Activated CD4-positive, CD25-positive, alpha-beta regulatory T cell treated with anti-CD3 and anti-CD28 coated beads, Interleukin-2, amount 50 U/mL, for 24 hours (primary cell): ENCODE results near the gene CDT1.
"Not testable (repeated sequence)": the region's sequence is repeated elsewhere in the genome, so short reads cannot be mapped to it uniquely, and the experiment has no call there.

Experiments
- ATAC-seq, 2 donors: fragments of 150-1000 bp; cut with Tn5 transposase; one replicate each; pipeline ENCODE4 v1.10.0; 2021; ENCODE audit warnings: mild to moderate bottlenecking in 1 of 2, moderate library complexity in 1 of 2

Gene CDT1

DNA sequence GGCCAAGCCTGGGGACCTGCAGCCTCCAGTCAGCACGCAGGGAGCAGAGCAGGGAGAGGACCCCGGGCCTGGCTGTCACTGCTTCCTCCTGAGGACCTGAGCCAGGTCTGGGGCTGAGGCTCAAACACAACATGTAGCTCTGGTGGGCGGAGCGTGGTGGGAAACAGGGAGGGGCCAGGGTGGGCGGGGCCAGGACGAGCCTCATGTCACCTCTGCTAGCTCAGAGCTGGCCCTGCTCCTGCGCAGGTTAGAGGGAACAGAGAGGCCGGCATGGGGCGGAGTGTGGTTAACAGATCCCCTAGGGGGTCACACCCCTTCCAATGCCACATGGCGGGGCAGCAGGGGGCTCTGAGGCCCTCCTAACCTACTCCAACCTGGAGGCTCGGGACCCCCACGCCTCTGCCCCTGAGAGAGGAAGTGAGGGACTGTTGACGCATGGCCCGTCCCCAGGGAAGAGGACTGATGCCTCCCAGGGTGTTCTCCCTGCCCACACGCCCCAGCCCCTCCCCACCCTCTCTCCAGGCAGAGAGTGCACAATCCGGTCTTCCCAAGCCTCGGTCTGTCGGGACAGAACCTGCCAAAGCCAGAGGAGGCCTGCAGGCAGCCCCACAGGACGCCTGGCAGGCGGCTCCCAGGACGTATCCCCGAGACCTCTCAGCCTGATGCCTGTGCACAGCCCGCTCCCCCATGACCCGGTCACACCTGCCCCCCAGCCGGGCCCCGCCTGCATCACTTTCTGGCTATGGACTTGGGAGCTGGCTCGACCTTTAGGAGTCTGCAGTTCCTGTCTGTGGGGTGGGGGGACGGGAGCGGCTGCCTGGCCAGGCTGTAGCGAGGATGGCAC lies 33.8 kb upstream of the CDT1 start:
- ATAC-seq = peak; percentile 45 to 54

DNA sequence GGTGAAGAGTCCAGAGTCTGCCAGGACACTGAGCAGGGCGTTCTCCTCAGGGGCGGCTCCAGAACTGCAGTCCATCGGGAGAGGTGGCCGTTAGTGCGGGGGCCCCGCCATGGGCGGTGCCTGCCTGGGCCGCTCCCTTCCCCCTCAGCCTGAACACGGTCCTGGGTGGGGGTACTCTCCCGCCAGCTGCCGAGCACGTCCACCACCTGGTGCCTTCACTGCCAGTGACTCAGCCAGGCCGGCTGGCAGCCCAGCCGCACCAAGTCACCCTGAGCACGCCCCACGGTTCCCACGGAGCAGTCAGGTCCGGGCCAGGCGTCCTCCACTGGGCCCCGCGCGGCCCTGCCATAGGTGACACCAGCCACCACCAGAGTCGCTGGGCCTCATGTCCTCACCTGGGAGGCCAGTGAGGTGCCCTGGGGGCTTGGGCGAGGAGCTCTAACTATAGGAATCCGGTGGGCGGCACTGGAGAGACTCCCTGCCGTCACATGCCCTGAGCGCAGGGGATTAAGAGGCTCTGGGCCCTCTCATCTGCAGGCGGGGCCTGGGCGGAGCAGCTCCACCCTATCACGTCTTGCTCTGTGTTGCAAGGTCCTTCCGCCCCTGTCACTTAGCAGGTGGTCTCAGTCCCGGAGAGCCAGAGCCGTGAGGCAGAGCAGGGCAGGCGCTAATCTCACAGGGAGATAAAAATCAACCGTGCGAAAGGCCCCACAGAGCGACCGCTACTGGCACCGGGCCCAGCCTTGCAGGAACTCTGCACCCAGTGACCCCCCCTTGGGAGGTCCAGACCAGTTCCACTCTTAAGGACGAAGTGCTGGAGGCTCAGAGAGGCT lies 32.9 kb upstream of the CDT1 start:
- peak; percentile 36 to 49 for ATAC-seq

DNA sequence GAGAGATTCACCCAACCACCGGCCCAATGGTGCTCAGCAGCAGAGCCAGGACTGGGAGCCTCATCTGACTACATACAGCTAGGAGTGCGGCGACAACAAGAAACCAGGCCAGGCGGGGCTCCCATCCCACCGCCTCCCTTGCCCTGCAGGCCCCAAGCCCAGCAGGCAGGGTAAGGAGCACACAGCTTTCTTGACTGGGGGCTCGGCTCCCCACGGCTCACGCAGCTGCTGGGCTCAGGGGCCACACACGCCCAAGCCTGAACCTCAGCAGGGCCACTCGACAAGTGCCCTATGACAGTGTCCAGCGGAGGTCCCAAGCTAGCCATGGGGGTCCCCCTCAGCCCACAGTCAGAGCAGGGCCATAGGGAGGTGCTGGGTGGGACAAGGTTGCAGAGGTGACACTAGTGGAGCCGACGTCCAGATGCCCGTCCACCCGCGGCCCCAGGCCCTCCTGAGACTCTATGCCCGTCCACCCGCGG lies 32.3 kb upstream of the CDT1 start:
- no peak for ATAC-seq

DNA sequence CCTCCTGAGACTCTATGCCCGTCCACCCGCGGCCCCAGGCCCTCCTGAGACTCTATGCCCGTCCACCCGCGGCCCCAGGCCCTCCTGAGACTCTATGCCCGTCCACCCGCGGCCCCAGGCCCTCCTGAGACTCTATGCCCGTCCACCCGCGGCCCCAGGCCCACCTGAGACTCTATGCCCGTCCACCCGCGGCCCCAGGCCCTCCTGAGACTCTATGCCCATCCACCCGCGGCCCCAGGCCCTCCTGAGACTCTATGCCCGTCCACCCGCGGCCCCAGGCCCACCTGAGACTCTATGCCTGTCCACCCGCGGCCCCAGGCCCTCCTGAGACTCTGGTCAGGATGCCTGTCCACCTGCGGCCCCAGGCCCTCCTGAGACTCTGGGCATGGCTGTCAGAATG lies 31.8 kb upstream of the CDT1 start:
- ATAC-seq = not testable (repeated sequence)

DNA sequence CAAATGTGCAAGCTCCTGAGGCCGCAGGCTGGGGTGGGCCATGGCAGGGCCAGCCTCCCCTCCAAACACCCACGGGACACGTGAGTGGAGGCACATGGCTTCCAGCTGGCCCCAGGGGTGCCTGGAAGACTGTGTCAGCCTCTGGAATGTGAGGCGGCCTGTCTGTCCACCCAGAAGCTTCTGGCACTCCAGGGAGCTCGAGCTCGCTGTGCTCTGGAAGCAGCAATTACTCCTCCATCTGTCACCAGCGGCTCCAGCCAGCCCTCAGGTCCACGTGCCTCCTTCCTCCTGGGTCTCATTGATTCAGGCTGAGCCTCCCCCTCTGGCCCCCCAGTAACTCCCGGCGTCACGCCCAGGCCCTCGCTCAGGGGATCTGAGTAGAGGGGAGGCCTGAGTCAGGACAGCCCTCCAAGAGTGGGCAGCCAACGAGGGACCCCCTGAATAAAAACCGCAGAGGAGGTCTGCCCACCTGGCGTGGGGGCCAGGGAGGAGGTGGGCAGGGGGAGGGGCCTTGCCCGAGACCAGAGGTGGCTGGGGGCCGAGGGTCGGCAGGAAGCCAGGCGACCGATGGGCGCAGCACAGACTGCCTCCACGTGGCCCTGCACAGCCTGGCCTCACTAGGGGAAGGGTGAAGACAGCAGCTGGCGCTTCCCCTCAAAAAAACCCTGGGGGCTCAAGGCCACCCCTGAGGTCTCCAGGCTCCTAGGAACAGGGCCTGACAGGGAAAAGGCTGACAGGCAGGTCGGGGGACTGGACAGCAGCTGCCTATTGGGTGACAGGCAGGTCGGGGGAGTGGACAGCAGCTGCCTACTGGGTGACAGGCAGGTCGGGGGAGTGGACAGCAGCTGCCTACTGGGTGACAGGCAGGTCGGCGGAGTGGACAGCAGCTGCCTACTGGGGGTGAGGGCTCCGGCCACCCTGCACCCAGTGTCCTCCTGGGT lies 30.4 kb upstream of the CDT1 start:
- ATAC-seq = no peak

DNA sequence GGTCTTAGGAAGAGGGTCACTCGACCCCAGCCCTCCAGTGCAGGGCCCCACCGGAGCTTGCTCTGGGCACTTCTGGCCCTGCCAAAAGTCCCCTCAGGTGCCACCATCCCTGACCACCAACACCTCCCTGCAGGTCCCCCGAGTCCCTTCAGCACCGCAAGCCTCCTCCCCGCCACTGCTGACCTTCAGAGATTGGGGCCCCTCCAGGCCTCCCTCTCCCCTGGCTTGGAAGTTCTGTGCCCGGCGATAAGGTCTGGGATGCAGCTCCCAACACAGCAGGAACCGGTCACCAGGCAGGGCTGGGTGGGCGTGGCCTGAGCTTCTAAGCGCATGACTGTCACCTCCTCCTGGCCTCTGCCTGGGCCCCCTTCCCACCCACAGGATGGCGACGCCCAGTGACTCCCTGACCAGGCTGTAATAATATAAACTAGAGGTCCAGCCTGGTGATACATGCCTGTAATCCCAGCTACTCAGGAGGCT lies 29.7 kb upstream of the CDT1 start:
- ATAC-seq = no peak

DNA sequence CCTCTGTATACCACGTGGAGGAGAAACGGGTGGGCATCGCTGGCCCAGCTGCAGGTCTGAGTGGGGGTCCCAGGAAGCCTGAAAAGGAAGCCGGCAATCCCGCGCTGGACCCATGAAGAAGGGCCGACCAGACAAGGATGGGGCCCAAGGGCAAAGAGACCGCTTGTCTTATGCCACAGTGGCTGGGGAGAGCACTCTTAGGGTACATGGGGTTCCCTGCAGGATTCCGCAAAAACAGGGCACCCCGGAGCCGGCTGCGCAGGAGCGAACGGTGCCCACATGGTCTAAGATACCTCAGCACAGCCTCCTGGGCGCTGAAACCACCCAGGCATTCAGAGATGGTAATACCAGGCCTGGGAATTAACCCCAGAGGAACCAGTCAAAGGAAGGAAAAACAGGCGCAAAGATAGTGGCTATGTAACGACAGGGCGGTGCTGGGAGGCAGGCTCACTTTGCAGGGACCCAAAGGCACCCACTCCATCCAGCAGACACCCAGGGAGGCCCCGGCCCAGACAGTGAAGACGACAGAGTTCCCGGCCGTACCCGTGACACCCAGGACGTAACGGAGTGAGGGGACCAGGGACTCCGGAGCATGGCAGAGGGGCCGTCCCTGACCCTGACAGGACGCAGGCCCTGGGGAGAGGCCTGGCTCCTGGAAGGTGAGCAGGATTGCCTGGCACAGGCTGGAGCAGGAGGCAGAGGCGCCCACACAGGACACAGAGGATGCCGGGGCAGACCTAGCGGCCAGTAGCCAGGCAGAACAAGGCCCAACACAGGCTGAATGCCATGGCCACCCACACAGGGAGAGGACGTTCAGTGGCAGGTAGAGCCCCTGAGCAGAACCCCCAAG lies 28.8 kb upstream of the CDT1 start:
- ATAC-seq = no peak

DNA sequence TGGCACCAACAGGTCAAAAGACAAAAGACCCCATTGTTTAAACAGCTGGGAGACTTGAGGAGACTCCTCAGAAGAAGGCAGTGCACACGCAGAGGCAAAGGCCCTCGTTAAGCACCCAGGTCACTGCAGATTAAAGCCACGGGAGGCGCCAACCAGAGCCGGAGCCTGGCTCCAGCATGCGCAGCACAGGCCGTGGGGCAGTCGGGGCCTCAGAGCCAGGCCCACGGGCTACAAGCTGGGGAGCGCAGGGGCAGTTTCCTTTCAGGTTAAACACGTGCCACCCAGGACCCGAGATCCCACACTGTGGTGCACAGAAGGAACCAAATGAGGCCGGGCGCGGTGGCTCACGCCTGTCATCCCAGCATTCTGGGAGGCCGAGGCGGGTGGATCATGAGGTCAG lies 27.8 kb upstream of the CDT1 start:
- no peak for ATAC-seq

DNA sequence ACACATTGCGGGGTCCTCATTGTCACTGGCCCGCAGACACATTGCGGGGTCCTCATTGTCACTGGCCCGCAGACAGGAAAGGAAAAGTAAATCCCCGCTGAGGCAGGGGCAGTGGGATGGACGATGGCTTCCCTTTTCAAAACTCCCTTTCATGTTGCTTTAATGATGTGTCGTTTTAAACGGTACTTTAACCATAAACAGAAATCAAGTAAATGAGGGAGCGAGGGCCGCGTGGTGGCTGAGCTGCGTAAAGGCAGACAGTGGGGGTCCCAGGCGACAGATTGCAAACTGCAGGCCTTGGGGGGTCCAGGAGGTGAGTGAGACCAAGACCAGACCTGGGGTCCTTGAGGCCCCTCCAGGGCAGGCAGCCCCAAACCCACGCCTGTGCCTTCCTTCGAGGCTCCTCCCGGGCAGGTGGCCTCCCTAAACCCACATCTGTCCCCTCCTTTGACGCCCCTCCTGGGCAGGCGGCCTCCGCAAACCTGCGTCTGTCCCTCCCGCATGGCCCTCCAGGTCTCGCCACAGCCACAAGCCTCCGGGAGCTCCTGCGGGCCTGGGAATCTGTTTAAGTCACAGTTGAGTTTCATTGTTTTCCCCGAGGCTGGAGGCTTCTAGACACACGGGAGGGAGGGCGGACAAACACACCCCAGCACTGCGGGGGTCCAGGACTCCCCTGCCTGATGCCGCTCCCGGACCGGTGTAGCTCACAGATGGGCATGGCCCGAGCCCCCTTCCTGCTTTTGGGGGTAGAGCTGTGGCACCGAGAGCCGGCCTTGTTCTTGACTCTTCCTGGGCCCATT lies 25.9 kb upstream of the CDT1 start:
- no peak for ATAC-seq

DNA sequence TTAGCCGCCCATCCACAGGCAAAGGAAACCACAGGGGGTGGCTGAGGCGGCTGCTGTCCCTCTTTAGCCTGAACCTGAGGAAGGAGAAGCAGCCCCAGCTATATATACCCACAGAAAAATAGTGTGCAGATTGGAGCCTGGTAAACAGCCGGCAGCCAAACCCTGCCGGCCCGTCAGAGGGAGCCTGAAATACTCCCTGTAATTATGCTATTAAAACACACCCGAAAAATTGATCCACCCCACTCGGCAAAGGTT lies 25.4 kb upstream of the CDT1 start:
- ATAC-seq = no peak

DNA sequence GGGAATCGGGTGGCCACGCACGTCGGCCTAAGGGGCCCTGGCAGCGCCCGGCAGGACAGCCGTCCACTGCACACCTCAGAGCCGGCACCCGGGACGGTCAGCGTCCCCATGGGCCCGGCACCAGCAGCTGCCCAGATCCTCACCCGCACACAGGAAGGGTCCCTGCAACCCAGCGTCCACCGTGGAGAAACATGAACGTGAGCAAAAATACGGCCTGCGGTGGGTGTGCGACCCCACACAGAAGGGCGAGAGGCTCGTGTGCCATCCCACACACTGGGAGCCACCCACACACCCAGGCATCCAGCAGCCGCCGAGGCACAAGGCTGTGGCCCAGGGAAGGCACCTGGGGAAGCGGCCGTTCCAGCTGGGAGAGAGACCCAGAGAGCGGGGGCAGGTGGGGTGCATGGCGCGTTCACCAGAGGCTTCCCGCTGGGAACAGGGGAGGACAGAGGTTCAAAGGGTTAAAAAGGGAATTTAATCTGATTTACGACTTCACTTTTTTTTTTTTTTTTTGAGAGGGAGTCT lies 25.0 kb upstream of the CDT1 start:
- ATAC-seq = no peak

DNA sequence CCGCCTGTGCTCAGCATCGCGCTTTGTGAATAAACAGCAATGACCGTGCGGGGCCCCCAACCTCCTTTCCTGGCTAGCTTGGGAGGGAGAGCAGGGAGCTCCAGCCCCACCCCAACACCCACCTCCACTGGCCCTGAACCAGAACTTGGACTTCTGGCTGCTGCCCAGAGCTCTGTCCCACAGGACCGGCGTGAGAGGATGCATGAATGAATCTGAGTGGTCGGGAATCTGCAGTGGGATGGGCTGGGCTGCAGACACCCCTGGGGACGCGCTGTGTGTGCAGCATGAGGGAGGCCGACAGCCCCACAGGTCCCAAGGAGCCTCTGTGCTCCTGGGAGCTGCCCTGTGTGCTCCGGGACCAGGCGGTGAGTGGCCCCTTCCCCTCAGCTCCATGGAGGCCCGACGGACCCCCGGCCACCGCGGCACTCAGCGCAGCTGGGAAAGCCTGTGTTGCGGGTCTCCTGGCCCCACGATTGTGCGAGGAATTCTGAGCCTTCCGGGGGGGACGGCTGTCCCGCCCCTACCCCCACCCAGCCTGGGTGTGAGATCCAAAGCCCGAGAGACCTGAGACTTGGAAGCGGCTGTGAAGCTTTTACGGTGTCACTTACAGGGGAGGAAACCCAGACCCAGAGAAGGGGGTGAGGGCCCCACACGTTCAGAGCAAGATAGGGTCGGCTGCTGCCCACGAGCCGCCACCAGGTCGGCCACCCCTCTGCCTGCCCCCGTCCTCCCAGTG lies 24.0 kb upstream of the CDT1 start:
- no peak for ATAC-seq

DNA sequence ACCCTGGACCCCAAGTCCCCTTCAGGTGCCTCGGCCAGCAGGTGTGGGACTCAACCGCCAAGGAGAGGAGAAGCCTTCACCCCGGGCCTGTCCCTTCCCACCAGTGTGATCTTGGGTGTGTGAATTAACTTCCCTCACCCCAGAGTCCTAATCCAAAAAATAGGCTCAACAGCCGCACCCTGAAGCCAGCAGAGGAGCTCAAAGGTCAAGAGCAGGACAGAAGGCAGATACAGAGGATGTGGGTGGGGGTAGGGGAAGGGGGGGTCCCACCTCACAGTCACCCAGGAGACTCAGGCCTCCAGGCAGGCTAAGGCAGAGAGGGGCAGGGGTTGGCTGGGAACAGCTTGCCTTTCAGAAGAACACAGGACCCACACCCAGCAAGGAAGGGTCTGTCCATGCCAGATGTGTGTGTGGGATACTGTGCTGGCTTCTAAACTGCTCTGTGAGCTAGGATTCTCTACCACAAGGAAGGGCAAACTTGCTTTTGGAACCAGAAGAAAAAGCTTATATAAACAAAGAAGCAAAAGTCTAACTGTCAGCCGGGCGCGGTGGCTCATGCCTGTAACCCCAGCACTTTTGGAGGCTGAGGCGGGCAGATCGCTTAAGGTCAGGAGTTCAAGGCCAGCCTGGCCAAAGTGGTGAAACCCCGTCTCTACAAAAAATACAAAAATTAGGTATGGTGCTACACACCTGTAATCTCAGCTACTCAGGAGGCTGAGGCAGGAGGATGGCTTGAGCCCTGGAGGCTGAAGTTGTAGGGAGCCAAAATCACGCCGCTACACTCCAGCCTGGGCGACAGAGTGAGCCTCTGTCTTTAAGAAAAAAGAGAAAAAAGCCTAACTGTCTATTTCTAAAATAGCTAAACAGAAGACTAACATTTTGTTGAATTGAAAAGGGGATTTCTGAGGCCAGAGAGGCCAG lies 23.2 kb upstream of the CDT1 start:
- ATAC-seq = no peak

DNA sequence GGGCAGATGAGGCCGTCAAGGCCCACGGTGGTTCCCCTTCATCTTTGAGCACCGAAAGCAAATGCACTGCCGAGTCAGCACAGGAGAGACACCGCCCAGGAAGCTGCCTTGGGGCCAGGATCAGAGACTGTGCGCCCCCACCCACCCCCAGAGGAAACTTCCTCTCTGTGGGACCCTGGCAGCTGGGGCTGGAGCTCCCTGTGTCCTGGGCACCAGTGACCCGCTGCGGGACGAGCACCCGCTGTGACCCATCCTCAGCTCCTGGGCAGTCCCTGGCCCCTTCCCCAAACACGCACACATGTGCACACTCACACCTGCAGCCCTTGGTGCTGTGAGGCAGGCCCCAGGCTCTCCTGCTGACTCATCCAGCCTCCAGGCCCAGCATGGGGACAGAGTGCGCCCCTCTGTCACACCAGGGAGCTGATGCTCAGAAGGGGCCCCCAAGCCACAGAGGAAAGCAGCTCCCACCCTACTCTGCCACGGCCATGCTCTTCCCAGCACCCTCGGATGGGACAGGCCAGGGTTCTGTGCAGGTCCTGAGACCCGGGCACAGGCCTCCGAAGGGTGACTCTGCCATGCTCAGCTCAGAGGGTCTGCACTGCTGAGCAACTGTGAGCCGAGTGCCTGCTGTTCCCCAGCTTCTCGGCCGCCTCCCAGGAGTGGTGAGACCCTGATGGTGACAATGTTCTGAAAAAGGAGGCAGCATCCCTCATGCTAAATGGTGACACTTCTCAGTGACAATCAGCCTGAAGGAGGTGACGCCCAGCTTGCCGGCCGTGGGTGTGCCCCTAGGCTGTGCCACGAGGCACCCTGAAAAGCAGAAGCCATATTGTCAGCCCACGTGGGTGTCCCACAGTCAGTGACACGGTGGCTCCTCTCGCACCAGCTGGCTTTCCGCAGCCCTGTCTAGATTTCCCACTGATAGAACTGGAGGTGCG lies 22.2 kb upstream of the CDT1 start:
- ATAC-seq = peak; percentile 55 to 56

DNA sequence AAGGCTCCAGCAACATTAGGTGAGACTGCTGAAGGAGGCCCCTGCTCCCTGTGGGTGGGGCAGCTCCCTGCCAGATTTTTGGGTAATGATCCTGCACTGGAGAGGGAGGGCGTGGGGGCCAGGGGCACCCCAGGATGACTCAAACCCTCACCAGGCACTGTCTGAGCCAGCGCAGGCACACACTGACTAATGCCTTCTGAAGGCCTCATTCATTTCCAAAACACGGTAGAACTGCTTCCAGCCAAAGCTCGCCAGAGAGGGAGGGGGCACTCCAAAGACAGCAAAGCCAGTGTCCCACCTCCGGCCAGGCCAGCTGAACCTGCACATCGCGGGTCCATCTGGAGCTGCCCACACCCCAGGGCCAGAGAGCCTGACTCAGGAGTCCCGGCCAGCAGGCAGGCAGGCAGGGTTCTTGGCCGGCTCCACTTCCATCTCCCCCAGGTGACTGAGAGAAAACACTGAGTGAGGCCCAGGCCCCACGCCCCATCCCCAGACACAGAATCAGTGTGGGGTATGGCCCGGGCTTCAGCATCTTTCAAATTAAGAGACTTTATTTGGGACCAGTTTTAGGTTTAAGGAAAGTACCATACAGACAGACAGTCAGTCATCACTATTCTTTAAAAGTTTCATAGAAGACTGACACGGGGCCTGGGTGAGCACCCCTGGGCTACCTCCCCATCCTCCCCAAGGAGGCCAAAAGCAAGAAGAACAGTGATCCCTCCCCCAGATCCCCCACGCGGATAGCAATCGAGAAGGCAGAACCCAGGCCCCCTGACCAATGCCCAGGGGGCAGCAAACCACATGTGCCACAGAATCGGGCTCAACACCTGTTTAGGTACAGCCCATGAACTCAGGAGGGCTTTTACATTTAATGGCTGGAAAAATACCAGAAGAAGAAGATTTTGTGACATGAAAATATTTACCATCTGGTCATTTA lies 20.9 kb upstream of the CDT1 start:
- peak; percentile 76 to 77 for ATAC-seq

DNA sequence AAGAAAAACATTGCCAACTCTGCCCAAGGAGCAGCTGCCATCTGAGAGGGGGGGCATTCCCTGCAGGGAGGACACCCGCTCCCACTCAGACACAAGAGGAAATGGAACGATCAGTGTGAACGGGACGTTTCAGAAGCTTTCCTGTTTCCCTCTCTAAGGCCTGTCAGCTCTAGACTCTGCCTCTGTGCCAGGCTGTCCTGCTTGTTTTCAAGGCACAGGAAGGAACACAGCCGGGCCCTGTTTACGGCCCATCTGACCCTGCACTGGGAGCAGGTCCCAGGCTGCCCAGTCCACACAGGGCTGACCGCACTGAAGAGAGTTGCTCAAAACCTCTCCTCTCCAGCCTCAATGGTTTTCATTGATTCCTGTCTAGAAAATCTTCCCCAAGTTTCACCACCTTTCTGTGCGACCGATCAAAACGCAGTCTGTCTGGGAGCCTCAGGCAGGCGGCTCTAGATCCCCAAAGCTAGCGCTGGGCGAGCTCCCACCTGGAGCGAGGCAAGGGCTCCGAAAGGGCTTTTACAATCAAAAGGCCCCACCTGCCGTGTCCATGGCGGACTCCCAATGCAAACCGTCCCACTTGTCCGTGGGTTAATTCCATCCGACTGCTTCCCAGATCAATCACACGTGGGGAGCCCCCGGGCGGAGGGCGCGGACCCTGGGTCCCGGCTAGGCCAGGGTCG lies 20.1 kb upstream of the CDT1 start:
- ATAC-seq = no peak
